Smooth muscle cell (in vitro differentiated cells): ENCODE measurements around the gene ANGPTL4. TPM values are rescaled to one million over a fixed set of nuclear protein-coding genes. Genes with fewer than 3 reads are reported as not detected.

ENCODE experiments used
- DNase-seq: peaks from one replicate; lab custom pipeline; 2025; ENCODE audit not compliant: unreplicated experiment; lab: John Stamatoyannopoulos, UW
- H2AFZ ChIP-seq: fragments of 200-600 bp; sonication (generic); 2 replicates; pipeline ENCODE4 v1.6.0; 2016; ENCODE audit warnings: antibody characterized with exemption, low read depth, mild to moderate bottlenecking
- H3F3A ChIP-seq: fragments of 200-600 bp; sonication (generic); 2 replicates; pipeline ENCODE4 v1.6.0; 2017; ENCODE audit warnings: antibody characterized with exemption, low read depth
- H3K27ac ChIP-seq: fragments of 200-600 bp; sonication (generic); 2 replicates; pipeline ENCODE4 v1.5.1; 2016; ENCODE audit warnings: low read depth, mild to moderate bottlenecking
- H3K27me3 ChIP-seq: fragments of 200-600 bp; sonication (generic); 2 replicates; pipeline ENCODE4 v1.6.1; 2016; ENCODE audit warnings: low read depth, mild to moderate bottlenecking
- H3K36me3 ChIP-seq: fragments of 200-600 bp; sonication (generic); 2 replicates; pipeline ENCODE4 v1.5.1; 2016; ENCODE audit warnings: low read depth
- H3K4me1 ChIP-seq: fragments of 200-600 bp; sonication (generic); 2 replicates; pipeline ENCODE4 v1.5.1; 2016; ENCODE audit warnings: low read depth
- H3K4me2 ChIP-seq: fragments of 200-600 bp; sonication (generic); 2 replicates; pipeline ENCODE4 v1.6.0; 2016; ENCODE audit warnings: mild to moderate bottlenecking
- H3K4me3 ChIP-seq: fragments of 200-600 bp; sonication (generic); 2 replicates; pipeline ENCODE4 v1.5.1; 2016; ENCODE audit warnings: mild to moderate bottlenecking
- H3K79me2 ChIP-seq: fragments of 200-600 bp; sonication (generic); 2 replicates; pipeline ENCODE4 v1.6.0; 2016; ENCODE audit warnings: low read depth, mild to moderate bottlenecking
- H3K9ac ChIP-seq: fragments of 200-600 bp; sonication (generic); 2 replicates; pipeline ENCODE4 v1.6.0; 2016; ENCODE audit warnings: low read depth
- H3K9me3 ChIP-seq: fragments of 200-600 bp; sonication (generic); replicated peaks from 2 replicates; pipeline ENCODE4 v1.5.1; 2016; ENCODE audit warnings: low read depth
- H4K20me1 ChIP-seq: fragments of 200-600 bp; sonication (generic); 2 replicates; pipeline ENCODE4 v1.6.0; 2016; ENCODE audit warnings: low read depth
- CTCF ChIP-seq: fragments of 200-600 bp; sonication (generic); IDR thresholded peaks from 2 replicates; pipeline ENCODE4 v1.5.1; 2017; ENCODE audit warnings: borderline replicate concordance, mild to moderate bottlenecking, antibody characterized with exemption; ENCODE audit not compliant: insufficient read depth, poor library complexity, severe bottlenecking
- WGBS: methylation state at CpG from one replicate; pipeline ENCODE4 v1.1.7; 2016; ENCODE audit warnings: low lambda C conversion rate; 5-methylcytosine and 5-hydroxymethylcytosine counted together
- polyA plus RNA-seq: library from polyadenylated mRNA; unstranded; fragments of >200 nt; fragmentation: Nextera tagmentation; extraction: Ambion mirVana; gene quantifications from 2 replicates; pipeline ENCODE4 v1.2.1, GENCODE V29; 2016
- total RNA-seq: library from RNA; depleted of rRNA; stranded (reverse); fragments of >200 nt; gene quantifications from 2 replicates; pipeline ENCODE4 v1.2.3, GENCODE V29; 2014

Gene ANGPTL4
- total and polyA plus RNA-seq, 2 experiments from 2014 or later = 10.2 to 18.7 TPM

GRCh38 chr19:8324186-8325050 lies 39.5 kb upstream of the ANGPTL4 start:
- H3K79me2 ChIP-seq = peaks cover 36% of the 10 kb centered on the region
- TF ChIP-seq CTCF = no peak
- no peak overlapping the region for H3K4me3 ChIP-seq
- peaks cover 24% of the 10 kb centered on the region for H4K20me1 ChIP-seq
- no peak overlapping the region for H2AFZ ChIP-seq
- peaks cover 20% of the 10 kb centered on the region for H3K4me1 ChIP-seq
- 83% methylated on average over 17 of the region's 17 CpGs for WGBS
- no peak overlapping the region for H3K9ac ChIP-seq
- H3K27ac ChIP-seq = no peak overlapping the region
- H3K27me3 ChIP-seq = no peaks in the 10 kb centered on the region
- no peak overlapping the region for H3K4me2 ChIP-seq
- DNase-seq = no peak
- H3F3A ChIP-seq = no peaks in the 10 kb centered on the region
- no peaks in the 10 kb centered on the region for H3K36me3 ChIP-seq
- no peaks in the 10 kb centered on the region for H3K9me3 ChIP-seq

- no peaks in the 10 kb centered on the region for H3K36me3 ChIP-seq
- 96% methylated on average over 3 of the region's 3 CpGs for WGBS
- no peaks in the 10 kb centered on the region for H3K27me3 ChIP-seq
- H3K27ac ChIP-seq = no peak overlapping the region
- TF ChIP-seq CTCF = no peak
- peaks cover 26% of the 10 kb centered on the region for H3K79me2 ChIP-seq
- H4K20me1 ChIP-seq = peaks cover 24% of the 10 kb centered on the region
- no peaks in the 10 kb centered on the region for H3K9me3 ChIP-seq
- no peak overlapping the region for H3K4me2 ChIP-seq
- no peak overlapping the region for H2AFZ ChIP-seq
- no peak overlapping the region for H3K4me3 ChIP-seq
- H3K9ac ChIP-seq = no peak overlapping the region
- no peak for DNase-seq
- peaks cover 11% of the 10 kb centered on the region for H3K4me1 ChIP-seq
- no peaks in the 10 kb centered on the region for H3F3A ChIP-seq
Measured at GRCh38 chr19:8325454-8325853, 38.5 kb upstream of the ANGPTL4 start.

GRCh38 chr19:8329996-8330395 lies 34.0 kb upstream of the ANGPTL4 start:
- H3K4me3 ChIP-seq = no peak overlapping the region
- TF ChIP-seq CTCF = no peak
- no peak overlapping the region for H3K27ac ChIP-seq
- H3F3A ChIP-seq = no peaks in the 10 kb centered on the region
- no peak for DNase-seq
- H3K79me2 ChIP-seq = no peaks in the 10 kb centered on the region
- no peak overlapping the region for H3K9ac ChIP-seq
- WGBS = 63% methylated on average over 3 of the region's 3 CpGs
- no peak overlapping the region for H3K4me2 ChIP-seq
- no peaks in the 10 kb centered on the region for H3K36me3 ChIP-seq
- peaks cover 26% of the 10 kb centered on the region for H3K27me3 ChIP-seq
- H3K9me3 ChIP-seq = no peaks in the 10 kb centered on the region
- no peak overlapping the region for H2AFZ ChIP-seq
- no peaks in the 10 kb centered on the region for H3K4me1 ChIP-seq
- H4K20me1 ChIP-seq = no peaks in the 10 kb centered on the region
